K562 (cell line): ENCODE data around the gene P2RY14. TPM values are rescaled to one million over a fixed set of nuclear protein-coding genes. Genes with fewer than 3 reads are reported as not detected.

ENCODE experiments used
- ATAC-seq: fragments of 200-7000 bp; cut with Tn5 transposase; 3 replicates; pipeline ENCODE4 v1.9.1; 2020; ENCODE audit warnings: moderate library complexity
- BruUV-seq: library from RNA; stranded (reverse); fragments of 400-500 nt; replicated peaks from 2 replicates; lab custom pipeline; 2021; lab: Mats Ljungman, UMichigan
- CTCF ChIA-PET: fragments of 300-600 bp; formaldehyde crosslinking; extraction: SDS; loops from one replicate; lab custom pipeline; 2021; ENCODE audit warnings: low intra/inter-chr PET ratio; lab: Yijun Ruan, JAX
- POLR2A ChIA-PET: fragments of 300-600, 350-650 bp; sonication (Branson Sonifier 250); formaldehyde crosslinking; extraction: SDS; loops from one replicate; lab custom pipeline; 2021; ENCODE audit warnings: antibody characterized with exemption, inconsistent platforms; lab: Yijun Ruan, JAX
- DNase-seq, 4 experiments: peaks; one replicate each; pipeline versions ENCODE4 v3.0.0 to v3.0.0-alpha.2; 2011 to 2018; ENCODE audit warnings: low spot score in 3 of 4, mixed read lengths in 3 of 4; ENCODE audit errors: extremely low read depth in 1 of 4
- FAIRE-seq: peaks from 2 replicates; lab custom pipeline; 2011; peaks lifted over from hg19 to GRCh38; lab: Jason Lieb, UNC
- H2AFZ ChIP-seq: 2 replicates; pipeline ENCODE4 v1.6.0; 2011; ENCODE audit warnings: low read depth, low read length, control low read depth, inconsistent platforms
- H3K27ac ChIP-seq: fragments of 200-600 bp; 3 replicates; pipeline ENCODE4 v1.8.0; 2011; ENCODE audit warnings: low read depth, mild to moderate bottlenecking, control low read depth, inconsistent platforms, low read length, moderate library complexity, mixed read lengths; ENCODE audit errors: extremely low read depth
- H3K27me3 ChIP-seq, 2 experiments: fragments of 300-600 bp in 1 of 2; 2 replicates in 1 of 2; 3 replicates in 1 of 2; pipeline versions ENCODE4 v1.6.0 to v1.8.0; 2011; ENCODE audit warnings: inconsistent platforms in 2 of 2, low read length in 2 of 2, mild to moderate bottlenecking in 1 of 2, mixed read lengths in 1 of 2, moderate library complexity in 1 of 2; ENCODE audit not compliant: control insufficient read depth in 2 of 2, insufficient read depth in 2 of 2
- H3K36me3 ChIP-seq: fragments of 300-600 bp; 3 replicates; pipeline ENCODE4 v1.8.0; 2011; ENCODE audit warnings: mild to moderate bottlenecking, low read length, inconsistent platforms; ENCODE audit not compliant: control insufficient read depth, insufficient read depth
- H3K4me1 ChIP-seq, 2 experiments: fragments of 200-600 bp in 1 of 2; replicated peaks in 1 of 2; 2 replicates in 1 of 2; 3 replicates in 1 of 2; pipeline versions ENCODE4 v1.5.1 to v1.8.0; 2011; ENCODE audit warnings: inconsistent platforms in 2 of 2, low read length in 2 of 2, mild to moderate bottlenecking in 1 of 2, mixed read lengths in 1 of 2, moderate library complexity in 1 of 2; ENCODE audit not compliant: control insufficient read depth in 2 of 2, insufficient read depth in 2 of 2
- H3K4me2 ChIP-seq: 2 replicates; pipeline ENCODE4 v1.6.1; 2011; ENCODE audit warnings: low read length, control low read depth, inconsistent platforms, mixed read lengths; ENCODE audit not compliant: insufficient read depth
- H3K4me3 ChIP-seq: fragments of 200-600 bp; sonication (generic), shearing (Covaris generic); 2 replicates; pipeline ENCODE4 v1.5.1; 2016; ENCODE audit warnings: control low read depth, inconsistent platforms
- H3K79me2 ChIP-seq: fragments of 200-600 bp; 3 replicates; pipeline ENCODE4 v1.8.0; 2011; ENCODE audit warnings: low read length, inconsistent platforms; ENCODE audit not compliant: control insufficient read depth, insufficient read depth
- H3K9ac ChIP-seq, 2 experiments: 2 replicates each; pipeline versions ENCODE4 v1.6.0 to v1.6.1; 2011; ENCODE audit warnings: low read depth in 2 of 2, low read length in 2 of 2, control low read depth in 1 of 2, inconsistent platforms in 1 of 2, mild to moderate bottlenecking in 1 of 2, mixed read lengths in 1 of 2; ENCODE audit not compliant: insufficient read depth in 1 of 2
- H3K9me1 ChIP-seq: one replicate; pipeline ENCODE4 v1.6.0; 2011; ENCODE audit warnings: inconsistent platforms, mild to moderate bottlenecking, low read length, moderate library complexity; ENCODE audit not compliant: control insufficient read depth, insufficient read depth
- H3K9me3 ChIP-seq: replicated peaks from 2 replicates; pipeline ENCODE4 v1.5.1; 2011; ENCODE audit warnings: low read depth, low read length, inconsistent platforms; ENCODE audit not compliant: control insufficient read depth, insufficient read depth
- H4K20me1 ChIP-seq: replicated peaks from 2 replicates; pipeline ENCODE4 v1.6.1; 2011; ENCODE audit warnings: low read length, inconsistent platforms, mixed read lengths; ENCODE audit not compliant: control insufficient read depth, insufficient read depth
- DEAF1 ChIP-seq: fragments of 450-650 bp; formaldehyde crosslinking; IDR thresholded peaks from 2 replicates; pipeline ENCODE4 v1.4.0; 2020; ENCODE audit warnings: mild to moderate bottlenecking, moderate library complexity
- HMG20B ChIP-seq: fragments of 250-450 bp; sonication (Bioruptor Pico); IDR thresholded peaks from 2 replicates; pipeline ENCODE4 v1.5.0; 2021; ENCODE audit warnings: mild to moderate bottlenecking
- SPI1 ChIP-seq: IDR thresholded peaks from 2 replicates; pipeline ENCODE4 v1.6.1; 2011; ENCODE audit warnings: low read depth, low read length, control low read depth, borderline replicate concordance
- SRSF7 ChIP-seq: fragments of 200-400 bp; formaldehyde crosslinking; optimal IDR thresholded peaks from 2 replicates; pipeline ENCODE3; 2017; ENCODE audit warnings: mild to moderate bottlenecking, low read depth, low read length
- ZC3H8 ChIP-seq: fragments of 450-650 bp; IDR thresholded peaks from 2 replicates; pipeline ENCODE4 v1.6.1; 2017
- WGBS: fragments of 100-300 bp; shearing (Covaris generic); methylation state at CpG from one replicate; pipeline ENCODE4 v1.1.6; 2016; ENCODE audit warnings: low coverage, mixed read lengths; ENCODE audit not compliant: insufficient coverage; ENCODE audit errors: missing lambda C conversion rate; 5-methylcytosine and 5-hydroxymethylcytosine counted together
- in situ Hi-C: fragments of 300-500 bp; cut with MboI; formaldehyde crosslinking; loops from 4 replicates; pipeline ENCODE4 v1.15.0; 2018; ENCODE audit warnings: inconsistent platforms, mixed read lengths
- intact Hi-C: fragments of 100-400 bp; cut with micrococcal nuclease; formaldehyde crosslinking; loops from 2 replicates; pipeline ENCODE4 v1.14.2; 2022
- polyA plus RNA-seq, 8 experiments: library from polyadenylated mRNA; depleted of rRNA in 4 of 8; stranded (reverse) in 5 of 8; unstranded in 3 of 8; fragments of >200 nt; fragmentation: Nextera tagmentation in 2 of 8; fragmentation: Illumina TruSeq in 1 of 8; extraction: Ambion mirVana in 2 of 8; extraction: Trizol in 1 of 8; gene quantifications; 2 replicates each; pipeline versions ENCODE4 v1.2.1 to v1.2.3, GENCODE V29; 2011 to 2014; ENCODE audit warnings: inconsistent platforms in 1 of 8, missing spikeins in 1 of 8
- total RNA-seq, 7 experiments: library from RNA; depleted of rRNA in 6 of 7; stranded (reverse); fragments of >200 nt in 6 of 7; fragmentation: Illumina TruSeq in 2 of 7; extraction: Trizol in 2 of 7; gene quantifications; 2 replicates each; pipeline versions ENCODE4 v1.2.1 to v1.2.3, GENCODE V29; 2011 to 2021; ENCODE audit warnings: low replicate concordance in 1 of 7

The P2RY14 gene
- total and polyA plus RNA-seq, 9 of the 15 experiments (the other 6 are each of a cell fraction or from before 2014, with no cell fraction given) = not detected

- TF ChIP-seq DEAF1 (CRISPR knock-in tag) = peak; percentile 57
Measured at GRCh38 chr3:151282921-151283320, 4.6 kb upstream of the P2RY14 start (continued).

DNA sequence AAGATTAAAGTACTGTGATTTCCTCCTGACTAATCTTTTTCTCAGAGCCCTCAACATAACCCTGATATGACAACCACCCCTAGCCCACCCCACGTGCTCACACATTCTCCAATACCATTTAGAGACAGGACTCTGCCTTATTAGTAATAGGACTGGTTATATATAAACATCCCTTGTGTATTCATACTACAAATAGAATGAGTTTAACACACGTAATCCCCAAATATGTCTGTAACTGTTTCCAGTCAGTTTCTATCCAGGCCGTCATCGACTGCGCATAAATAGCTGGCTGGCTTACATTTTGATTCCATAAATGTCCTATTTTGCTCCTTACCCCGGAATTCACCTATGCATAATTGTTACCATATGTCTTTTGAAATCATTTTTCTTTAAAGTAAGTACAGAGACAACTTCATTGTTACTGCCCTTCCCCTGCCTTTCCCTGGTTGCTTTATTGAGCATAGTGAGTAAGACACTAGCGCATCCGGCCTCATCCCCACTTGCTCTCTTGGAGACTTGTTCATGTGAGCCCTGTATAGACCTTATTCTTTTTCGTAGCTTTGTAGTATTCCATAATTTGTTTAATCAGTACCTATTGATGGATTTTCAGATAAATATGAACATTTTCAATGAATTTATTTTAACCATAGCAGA, 3.5 kb upstream of the P2RY14 start:
- DNase-seq (no peak), FAIRE-seq (no peak), ATAC-seq (no peak)
- Histone ChIP-seq H3K4me3 (no peak overlapping the region), H3K27ac (no peak overlapping the region), H3K9ac (no peak overlapping the region), H3K27me3 (0 out of 5 replicates have a peak, but pooled peaks cover 0 to 3% of the 10 kb centered on the region in 2 experiments), H4K20me1 (no peaks in the 10 kb centered on the region), H3K9me1 (no peaks in the 10 kb centered on the region), H2AFZ (no peak overlapping the region), H3K4me2 (no peak overlapping the region), H3K36me3 (no peaks in the 10 kb centered on the region), H3K9me3 (no peaks in the 10 kb centered on the region), H3K4me1 (no peaks in the 10 kb centered on the region; a peak in 2 of 5 replicates), H3K79me2 (no peaks in the 10 kb centered on the region)
- intact Hi-C loops (loop anchor here (5.0 kb wide), 1 partner anchor 494 kb away; no protein-coding TSS in a partner anchor), in situ Hi-C loops (loop anchor here (10.0 kb wide), 1 partner anchor 117 kb away; no protein-coding TSS in a partner anchor)
- 2% methylated on average over 9 of the region's 9 CpGs for WGBS
- no peak for TF ChIP-seq HMG20B
- TF ChIP-seq SPI1 = no peak
- no peak for TF ChIP-seq SRSF7
- no peak for TF ChIP-seq ZC3H8
- no TSS peak for BruUV-seq
- ChIA-PET CTCF (interaction anchor here (0.7 to 2.8 kb wide), 3 partner anchors 54 to 636 kb away, joined by 3 to 23 read pairs (median 9); no protein-coding TSS in a partner anchor), POLR2A (no interaction called here)
